ENCODE data around the gene KCNMB2.

GRCh38 chr3:178508443-178508825 lies 27.8 kb upstream of the KCNMB2 start:
- TF ChIP-seq CTCF (IDR thresholded peaks at IDR 0.05) (no peak), POLR2AphosphoS5 (IDR thresholded peaks at IDR 0.05) (no peak)

All from transverse colon (tissue), 4 donors.